NCI-H1417 treated with DMSO at 0.1 percent for 48 hours (cell line): ENCODE results near the gene HSPA12B.

Source experiments
- DNase-seq: peaks from one replicate; lab custom pipeline; 2025; lab: John Stamatoyannopoulos, UW

Gene HSPA12B

GRCh38 chr20:3749087-3749688, 16.7 kb downstream of the HSPA12B start:
- DNase-seq = no peak

- DNase-seq = no peak
Observed at GRCh38 chr20:3749689-3750531, 17.4 kb downstream of the HSPA12B start.

GRCh38 chr20:3751305-3751674, 18.8 kb downstream of the HSPA12B start:
- DNase-seq = no peak

GRCh38 chr20:3751675-3752385, 19.3 kb downstream of the HSPA12B start:
- no peak for DNase-seq

GRCh38 chr20:3752386-3752759, 19.9 kb downstream of the HSPA12B start:
- no peak for DNase-seq

- no peak for DNase-seq
Observed at GRCh38 chr20:3753098-3753497, 20.6 kb downstream of the HSPA12B start.

GRCh38 chr20:3753501-3754275, 21.2 kb downstream of the HSPA12B start:
- DNase-seq = no peak

- no peak for DNase-seq
Observed at GRCh38 chr20:3754276-3754630, 21.8 kb downstream of the HSPA12B start.

- no peak for DNase-seq
Observed at GRCh38 chr20:3755269-3755668, 22.8 kb downstream of the HSPA12B start.

- no peak for DNase-seq
Observed at GRCh38 chr20:3755814-3756480, 23.5 kb downstream of the HSPA12B start.

GRCh38 chr20:3757268-3757667, 24.8 kb downstream of the HSPA12B start:
- no peak for DNase-seq

- no peak for DNase-seq
Observed at GRCh38 chr20:3758566-3758965, 26.1 kb downstream of the HSPA12B start.

- DNase-seq = no peak
Observed at GRCh38 chr20:3759316-3759823, 26.9 kb downstream of the HSPA12B start.

GRCh38 chr20:3759884-3760283, 27.4 kb downstream of the HSPA12B start:
- no peak for DNase-seq

- DNase-seq = no peak
Observed at GRCh38 chr20:3760655-3761348, 28.3 kb downstream of the HSPA12B start.

- DNase-seq = no peak
Observed at GRCh38 chr20:3763671-3764601, 31.5 kb downstream of the HSPA12B start.

- no peak for DNase-seq
Observed at GRCh38 chr20:3764659-3765058, 32.2 kb downstream of the HSPA12B start.

GRCh38 chr20:3765171-3765882, 32.8 kb downstream of the HSPA12B start:
- DNase-seq = no peak

- no peak for DNase-seq
Observed at GRCh38 chr20:3766422-3767109, 34.1 kb downstream of the HSPA12B start.
